Body of pancreas (tissue), 4 donors: ENCODE results near the gene PCSK9.
"Not testable (repeated sequence)": the region's sequence is repeated elsewhere in the genome, so short reads cannot be mapped to it uniquely, and the experiment has no call there.

Experiments
- CTCF ChIP-seq, 7 experiments: fragments of 450-650 bp in 4 of 7; fragments of 200-600 bp in 3 of 7; sonication (generic) in 3 of 7; IDR thresholded peaks; one replicate each; pipeline ENCODE4 v1.5.1; 2016 to 2019; ENCODE audit warnings: antibody characterized with exemption in 7 of 7
- POLR2A ChIP-seq, 3 donors: fragments of 450-650 bp; IDR thresholded peaks; one replicate each; pipeline ENCODE4 v1.6.1; 2016; ENCODE audit warnings: antibody characterized with exemption in 3 of 3, mild to moderate bottlenecking in 2 of 3

- TF ChIP-seq CTCF, POLR2A (IDR thresholded peaks at IDR 0.05): not testable (repeated sequence)
Measured at GRCh38 chr1:55031098-55031497, 8.2 kb upstream of the PCSK9 start.
